Measurements from ENCODE around the gene GNPAT.

Gene GNPAT

GRCh38 chr1:231313661-231314060, 72.6 kb downstream of the GNPAT start:
- FAIRE-seq: no peak

GRCh38 chr1:231315887-231316286, 74.9 kb downstream of the GNPAT start:
- FAIRE-seq (peak; percentile 75), DNase-seq (ENCODE audit: insufficient read length, low spot score) (peak; percentile 23)

More at GRCh38 chr1:231313661-231314060, 72.6 kb downstream of the GNPAT start:
- no peak for DNase-seq (ENCODE audit: insufficient read length, low spot score)

- no peak for FAIRE-seq
- DNase-seq (ENCODE audit: insufficient read length, low spot score): no peak
Measured at GRCh38 chr1:231317306-231318014, 76.4 kb downstream of the GNPAT start.

- no peak for FAIRE-seq
- DNase-seq (ENCODE audit: insufficient read length, low spot score): no peak
Measured at GRCh38 chr1:231318015-231318355, 77.0 kb downstream of the GNPAT start.

- FAIRE-seq (no peak), DNase-seq (ENCODE audit: insufficient read length, low spot score) (no peak)
Measured at GRCh38 chr1:231318568-231318967, 77.6 kb downstream of the GNPAT start.

GRCh38 chr1:231319080-231319479, 78.1 kb downstream of the GNPAT start:
- FAIRE-seq (no peak), DNase-seq (ENCODE audit: insufficient read length, low spot score) (no peak)

GRCh38 chr1:231322880-231323530, 82.0 kb downstream of the GNPAT start:
- DNase-seq (ENCODE audit: insufficient read length, low spot score): no peak
- FAIRE-seq: peak; percentile 26

- DNase-seq (ENCODE audit: insufficient read length, low spot score): no peak
- no peak for FAIRE-seq
Measured at GRCh38 chr1:231324660-231325059, 83.6 kb downstream of the GNPAT start.

GRCh38 chr1:231326248-231326647, 85.2 kb downstream of the GNPAT start:
- FAIRE-seq (no peak), DNase-seq (ENCODE audit: insufficient read length, low spot score) (no peak)

Data from HTR-8/SVneo (cell line).